Measurements from ENCODE around the gene STK10. TPM values are rescaled to one million over a fixed set of nuclear protein-coding genes. Genes with fewer than 3 reads are reported as not detected.
A peak's percentile ranks its signal among the peaks of the same experiment; 100 is the strongest.

The STK10 gene
- total and polyA plus RNA-seq, 2 of the 8 experiments (the other 6 are each of a cell fraction or from before 2014, with no cell fraction given): 10.5 to 21.4 TPM

- ChIA-PET CTCF (ENCODE audit: partially characterized antibody) (interaction anchor here (0.7 to 2.4 kb wide), 17 partner anchors 9 to 211 kb away, joined by 3 to 14 read pairs (median 4); partner anchors contain the start of gene STK10), POLR2A (ENCODE audit: partially characterized antibody) (interaction anchor here (0.8 kb wide), 1 partner anchor 10 kb away, joined by 3 read pairs; no protein-coding TSS in a partner anchor)
- no peak overlapping the region for H3K18ac ChIP-seq (ENCODE audit: extremely low read depth, low read length)
- no peaks in the 10 kb centered on the region for H4K20me1 ChIP-seq (replicated peaks in 1 of 2; ENCODE audit: control insufficient read depth in 1 of 2, insufficient read depth in 2 of 2, low read length in 2 of 2)
- H2AFZ ChIP-seq (ENCODE audit: low read length): no peak overlapping the region
- DNase-seq (ENCODE audit: low read depth in 1 of 2, low spot score in 2 of 2) (no peak), FAIRE-seq (no peak)
- no peaks in the 10 kb centered on the region; a peak in 1 of 7 replicates for H3K4me1 ChIP-seq (replicated peaks in 1 of 4; ENCODE audit: control insufficient read depth in 3 of 4, insufficient read depth in 4 of 4, low read length in 3 of 4)
- H2BK12ac ChIP-seq (ENCODE audit: low read depth, low read length): no peak overlapping the region
- no peaks in the 10 kb centered on the region for H3K9me3 ChIP-seq (ENCODE audit: insufficient read depth in 2 of 2, low read depth in 1 of 2, low read length in 1 of 2)
- no peak overlapping the region for H3K9ac ChIP-seq (replicated peaks in 1 of 4; ENCODE audit: extremely low read depth in 1 of 4, low read depth in 3 of 4, low read length in 3 of 4)
- peak overlapping the region; percentile 67 for H3K4ac ChIP-seq (replicated peaks; ENCODE audit: insufficient read length, low read depth, low read length)
- H3K56ac ChIP-seq (replicated peaks; ENCODE audit: insufficient read length, low read depth, low read length): no peak overlapping the region
- H2BK15ac ChIP-seq (ENCODE audit: low read length): no peak overlapping the region
- no peaks in the 10 kb centered on the region for H3K27me3 ChIP-seq (replicated peaks in 1 of 4; ENCODE audit: control insufficient read depth in 3 of 4, extremely low read depth in 1 of 4, insufficient read depth in 3 of 4, low read length in 3 of 4)
- 0 out of 2 replicates have a peak overlapping the region, but pooled peaks have one; percentile 52 for H2BK5ac ChIP-seq (ENCODE audit: low read depth, low read length)
- H3K4me3 ChIP-seq (ENCODE audit: extremely low read depth in 1 of 4, insufficient read depth in 2 of 4, low read depth in 3 of 4, low read length in 4 of 4): no peak overlapping the region
- H4K8ac ChIP-seq (ENCODE audit: extremely low read depth, insufficient read depth, low read length): no peak overlapping the region
- no peak overlapping the region for H4K91ac ChIP-seq (replicated peaks; ENCODE audit: insufficient read length, low read length)
- H2BK120ac ChIP-seq (replicated peaks; ENCODE audit: low read depth, low read length): peak overlapping the region; percentile 53
- no peaks in the 10 kb centered on the region for H3K23me2 ChIP-seq (ENCODE audit: low read depth, low read length)
- no peak overlapping the region for H3K27ac ChIP-seq (ENCODE audit: low read depth, low read length)
- TF ChIP-seq BRCA1 (IDR thresholded peaks at IDR 0.05; ENCODE audit: low read depth, low read length) (no peak), CHD1 (IDR thresholded peaks at IDR 0.05; ENCODE audit: low read depth, low read length) (no peak), MAX (IDR thresholded peaks at IDR 0.05) (peak; percentile 25; the same call in 1 of the 2 replicates), TEAD4 (IDR thresholded peaks at IDR 0.05; ENCODE audit: low read depth, low read length) (peak; percentile 42), CTCF (IDR thresholded peaks at IDR 0.05; ENCODE audit: control extremely low read depth in 1 of 3, insufficient read depth in 1 of 3, low read depth in 1 of 3, low read length in 3 of 3) (peak; percentile 17 to 45 (median 22)), EZH2 (IDR thresholded peaks at IDR 0.05; ENCODE audit: low read depth, low read length, severe bottlenecking) (no peak), EP300 (IDR thresholded peaks at IDR 0.05; ENCODE audit: borderline replicate concordance in 1 of 2, low read depth in 2 of 2, low read length in 2 of 2) (no peak), FOSL1 (IDR thresholded peaks at IDR 0.05; ENCODE audit: insufficient read depth, low read depth, low read length) (no peak), RAD21 (IDR thresholded peaks at IDR 0.05 in 1 of 2, conservative IDR thresholded peaks at IDR 0.05 in 1 of 2; ENCODE audit: low read depth in 2 of 2, low read length in 2 of 2) (peak in 1 of 2 experiments; percentile 26; a peak in 1 of 4 replicates)
- no peak overlapping the region for H2BK20ac ChIP-seq (ENCODE audit: low read length)
- H3K79me2 ChIP-seq (ENCODE audit: control insufficient read depth in 1 of 2, insufficient read depth in 2 of 2, low read length in 2 of 2): no peaks in the 10 kb centered on the region
- 0 out of 2 replicates have a peak overlapping the region, but pooled peaks have one; percentile 40 for H2AK5ac ChIP-seq (ENCODE audit: low read depth, low read length)
- WGBS, 2 experiments (ENCODE audit: extremely low coverage in 1 of 2, insufficient coverage in 1 of 2, insufficient read length in 1 of 2, insufficient replicate concordance in 2 of 2, low coverage in 1 of 2, low lambda C conversion rate in 2 of 2, missing lambda C conversion rate in 1 of 2): 82% methylated on average over 4 of the region's 4 CpGs; no CpG with 5 or more reads in 1 of the 2 experiments
- no peaks in the 10 kb centered on the region for H3K36me3 ChIP-seq (ENCODE audit: control insufficient read depth in 2 of 4, insufficient read depth in 4 of 4, low read length in 3 of 4)
- H3K14ac ChIP-seq (ENCODE audit: insufficient read length): no peak overlapping the region
- no peaks in the 10 kb centered on the region for H3K79me1 ChIP-seq (ENCODE audit: low read depth, low read length)
- no peak overlapping the region for H3K4me2 ChIP-seq (ENCODE audit: insufficient read depth in 1 of 2, low read depth in 2 of 2, low read length in 2 of 2)
- H3K23ac ChIP-seq (ENCODE audit: insufficient read length): no peak overlapping the region
- H4K5ac ChIP-seq (ENCODE audit: insufficient read length, low read depth, low read length): no peak overlapping the region
Measured at GRCh38 chr5:172123269-172123692, 64.7 kb downstream of the STK10 start.

Data from H1 (cell line).